ENCODE results near the gene CUL1.
A peak's percentile ranks its signal among the peaks of the same experiment; 100 is the strongest.

CUL1 gene

GRCh38 chr7:148698397-148699023 lies at the start of gene CUL1:
CUL1 (plus strand) TSS chr7:148698903; CDS start chr7:148730123, 31,220 bp downstream.
- DNase-seq = peak; percentile 10 to 86 (median 63)

GRCh38 chr7:148650232-148650858 lies 48.4 kb upstream of the CUL1 start:
- no peak for DNase-seq

- no peak for DNase-seq
These were observed 45.9 kb upstream of the CUL1 start for GRCh38 chr7:148652773-148653172.

- DNase-seq = no peak
These were observed 40.8 kb upstream of the CUL1 start for GRCh38 chr7:148657929-148658328.

- no peak for DNase-seq
These were observed 37.2 kb upstream of the CUL1 start for GRCh38 chr7:148661471-148661870.

- no peak for DNase-seq
These were observed 36.1 kb upstream of the CUL1 start for GRCh38 chr7:148662646-148663045.

GRCh38 chr7:148664324-148664723 lies 34.4 kb upstream of the CUL1 start:
- DNase-seq = peak in 24 of 51 donors; percentile 1 to 40 (median 10)

- DNase-seq = no peak
These were observed 33.5 kb upstream of the CUL1 start for GRCh38 chr7:148665221-148665620.

GRCh38 chr7:148669927-148670326 lies 28.8 kb upstream of the CUL1 start:
- DNase-seq = no peak

- DNase-seq = no peak
These were observed 28.3 kb upstream of the CUL1 start for GRCh38 chr7:148670374-148670773.

GRCh38 chr7:148670807-148671206 lies 27.9 kb upstream of the CUL1 start:
- DNase-seq = no peak

GRCh38 chr7:148672041-148672440 lies 26.7 kb upstream of the CUL1 start:
- DNase-seq = no peak

- DNase-seq = no peak
These were observed 24.0 kb upstream of the CUL1 start for GRCh38 chr7:148674689-148675088.

- DNase-seq = no peak
These were observed 22.4 kb upstream of the CUL1 start for GRCh38 chr7:148676291-148676690.

GRCh38 chr7:148681821-148682220 lies 16.9 kb upstream of the CUL1 start:
- DNase-seq = no peak

- no peak for DNase-seq
These were observed 14.3 kb upstream of the CUL1 start for GRCh38 chr7:148684289-148684830.

- no peak for DNase-seq
These were observed 12.3 kb upstream of the CUL1 start for GRCh38 chr7:148686312-148686937.

GRCh38 chr7:148687555-148687954 lies 11.1 kb upstream of the CUL1 start:
- no peak for DNase-seq

GRCh38 chr7:148688526-148688925 lies 10.2 kb upstream of the CUL1 start:
- no peak for DNase-seq

- no peak for DNase-seq
These were observed 5.1 kb upstream of the CUL1 start for GRCh38 chr7:148693651-148694050.

GRCh38 chr7:148694631-148695030 lies 4.1 kb upstream of the CUL1 start:
- DNase-seq = no peak

- DNase-seq = no peak
These were observed 2.8 kb upstream of the CUL1 start for GRCh38 chr7:148695953-148696352.

GRCh38 chr7:148696787-148697186 lies 1.9 kb upstream of the CUL1 start:
- no peak for DNase-seq

Data from hypothalamus (tissue), 51 donors.